ENCODE data around the gene P2RY8. TPM values are rescaled to one million over a fixed set of nuclear protein-coding genes. Genes with fewer than 3 reads are reported as not detected.

Gene P2RY8
- total and polyA plus RNA-seq, 4 donors, result 0.51 to 8.3 (median 4.4) TPM

- peaks cover 0 to 34% (median 9%) of the 10 kb centered on the region in 3 donors for H3K27me3 ChIP-seq (ENCODE audit: control insufficient read depth in 3 of 3, insufficient read depth in 3 of 3, low read length in 2 of 3)
- no peak for ATAC-seq (ENCODE audit: insufficient read depth, low FRiP score)
- WGBS, 2 donors, result 52 to 83% methylated on average over 34 to 36 of the region's 36 CpGs
Measured at GRCh38 chrX:1466232-1466661, 70.7 kb downstream of the P2RY8 start.

GRCh38 chrX:1465286-1466231 is 71.4 kb downstream of the P2RY8 start:
- ATAC-seq (ENCODE audit: insufficient read depth, low FRiP score) (no peak), DNase-seq (no peak)
- Histone ChIP-seq H3K36me3 (ENCODE audit: control insufficient read depth in 4 of 4, insufficient read depth in 4 of 4, low read length in 4 of 4) (no peaks in the 10 kb centered on the region), H3K9me3 (ENCODE audit: control insufficient read depth in 4 of 4, insufficient read depth in 3 of 4, low read length in 3 of 4) (no peaks in the 10 kb centered on the region), H3K27ac (ENCODE audit: low read depth in 1 of 2, low read length in 1 of 2) (no peak overlapping the region), H3K9ac (ENCODE audit: insufficient read depth in 1 of 2, low read length in 2 of 2) (no peak overlapping the region), H3K27me3 (ENCODE audit: control insufficient read depth in 3 of 3, insufficient read depth in 3 of 3, low read length in 2 of 3) (peaks cover 0 to 34% (median 9%) of the 10 kb centered on the region in 3 donors), H3K4me1 (ENCODE audit: control insufficient read depth in 5 of 5, insufficient read depth in 5 of 5, low read length in 5 of 5) (peaks cover 0 to 2% (median 0%) of the 10 kb centered on the region in 5 donors), H3K4me3 (no peak overlapping the region)
- 55 to 79% methylated on average over 74 to 75 of the region's 75 CpGs for WGBS, 2 donors
- TF ChIP-seq CTCF (IDR thresholded peaks at IDR 0.05; ENCODE audit: control extremely low read depth, extremely low read depth), result no peak

More at GRCh38 chrX:1466232-1466661, 70.7 kb downstream of the P2RY8 start:
- TF ChIP-seq CTCF (IDR thresholded peaks at IDR 0.05; ENCODE audit: control extremely low read depth, extremely low read depth), result no peak
- H3K9ac ChIP-seq (ENCODE audit: insufficient read depth in 1 of 2, low read length in 2 of 2), result no peak overlapping the region
- H3K4me3 ChIP-seq, result no peak overlapping the region
- H3K27ac ChIP-seq (ENCODE audit: low read depth in 1 of 2, low read length in 1 of 2), result no peak overlapping the region
- DNase-seq, result no peak
- H3K36me3 ChIP-seq (ENCODE audit: control insufficient read depth in 4 of 4, insufficient read depth in 4 of 4, low read length in 4 of 4), result no peaks in the 10 kb centered on the region
- H3K4me1 ChIP-seq (ENCODE audit: control insufficient read depth in 5 of 5, insufficient read depth in 5 of 5, low read length in 5 of 5), result peaks cover 0 to 2% (median 0%) of the 10 kb centered on the region in 5 donors
- H3K9me3 ChIP-seq (ENCODE audit: control insufficient read depth in 4 of 4, insufficient read depth in 3 of 4, low read length in 3 of 4), result no peaks in the 10 kb centered on the region

GRCh38 chrX:1464971-1465285 is 72.1 kb downstream of the P2RY8 start:
- ATAC-seq (ENCODE audit: insufficient read depth, low FRiP score) (no peak), DNase-seq (no peak)
- no peak for TF ChIP-seq CTCF (IDR thresholded peaks at IDR 0.05; ENCODE audit: control extremely low read depth, extremely low read depth)
- H3K4me3 ChIP-seq, result no peak overlapping the region
- peaks cover 0 to 2% (median 0%) of the 10 kb centered on the region in 5 donors for H3K4me1 ChIP-seq (ENCODE audit: control insufficient read depth in 5 of 5, insufficient read depth in 5 of 5, low read length in 5 of 5)
- no peaks in the 10 kb centered on the region for H3K9me3 ChIP-seq (ENCODE audit: control insufficient read depth in 4 of 4, insufficient read depth in 3 of 4, low read length in 3 of 4)
- no peak overlapping the region for H3K27ac ChIP-seq (ENCODE audit: low read depth in 1 of 2, low read length in 1 of 2)
- 68 to 72% methylated on average over 12 of the region's 12 CpGs for WGBS, 2 donors
- no peaks in the 10 kb centered on the region for H3K36me3 ChIP-seq (ENCODE audit: control insufficient read depth in 4 of 4, insufficient read depth in 4 of 4, low read length in 4 of 4)
- no peak overlapping the region for H3K9ac ChIP-seq (ENCODE audit: insufficient read depth in 1 of 2, low read length in 2 of 2)
- H3K27me3 ChIP-seq (ENCODE audit: control insufficient read depth in 3 of 3, insufficient read depth in 3 of 3, low read length in 2 of 3), result peaks cover 0 to 34% (median 9%) of the 10 kb centered on the region in 3 donors
